NCI-H82 (cell line): ENCODE results near the gene CCDC120.

Experiments used
- DNase-seq: peaks from one replicate; lab custom pipeline; 2025; lab: John Stamatoyannopoulos, UW

The CCDC120 gene

GRCh38 chrX:49061916-49062315, 3.1 kb downstream of the CCDC120 start:
- no peak for DNase-seq

GRCh38 chrX:49063715-49064114, 4.9 kb downstream of the CCDC120 start:
- DNase-seq, result no peak

- no peak for DNase-seq
Measured at GRCh38 chrX:49064303-49064702, 5.5 kb downstream of the CCDC120 start.

GRCh38 chrX:49064735-49065134, 5.9 kb downstream of the CCDC120 start:
- no peak for DNase-seq

- no peak for DNase-seq
Measured at GRCh38 chrX:49066278-49066677, 7.5 kb downstream of the CCDC120 start.

GRCh38 chrX:49066690-49067089, 7.9 kb downstream of the CCDC120 start:
- peak; percentile 19 for DNase-seq

- DNase-seq, result no peak
Measured at GRCh38 chrX:49067285-49068120, 8.7 kb downstream of the CCDC120 start.

- no peak for DNase-seq
Measured at GRCh38 chrX:49069038-49069437, 10.2 kb downstream of the CCDC120 start.

- DNase-seq, result no peak
Measured at GRCh38 chrX:49070988-49071387, 12.2 kb downstream of the CCDC120 start.

- DNase-seq, result peak; percentile 14
Measured at GRCh38 chrX:49071877-49072711, 13.3 kb downstream of the CCDC120 start.

- peak; percentile 22 for DNase-seq
Measured at GRCh38 chrX:49072712-49073095, 13.9 kb downstream of the CCDC120 start.

GRCh38 chrX:49073601-49074575, 15.1 kb downstream of the CCDC120 start, which contains the start of gene PRAF2:
PRAF2 (minus strand) TSS chrX:49074002; CDS start chrX:49073987, 15 bp downstream.
- DNase-seq, result peak; percentile 96

- DNase-seq, result peak; percentile 8
Measured at GRCh38 chrX:49075347-49075746, 16.5 kb downstream of the CCDC120 start.

GRCh38 chrX:49077941-49078340, 19.1 kb downstream of the CCDC120 start:
- no peak for DNase-seq

- DNase-seq, result peak; percentile 57
Measured at GRCh38 chrX:49079489-49080428, 21.0 kb downstream of the CCDC120 start, which contains the start of gene WDR45. WDR45 (minus strand) TSS chrX:49079887; CDS start chrX:49078095, 1,792 bp downstream.

GRCh38 chrX:49082271-49082871, 23.6 kb downstream of the CCDC120 start:
- DNase-seq, result no peak

- DNase-seq, result no peak
Measured at GRCh38 chrX:49089553-49089952, 30.8 kb downstream of the CCDC120 start.

GRCh38 chrX:49096419-49096818, 37.6 kb downstream of the CCDC120 start:
- DNase-seq, result no peak

- peak; percentile 98 for DNase-seq
Measured at GRCh38 chrX:49100704-49101628, 42.2 kb downstream of the CCDC120 start.
